ENCODE measurements around the gene AKT2.

DNA sequence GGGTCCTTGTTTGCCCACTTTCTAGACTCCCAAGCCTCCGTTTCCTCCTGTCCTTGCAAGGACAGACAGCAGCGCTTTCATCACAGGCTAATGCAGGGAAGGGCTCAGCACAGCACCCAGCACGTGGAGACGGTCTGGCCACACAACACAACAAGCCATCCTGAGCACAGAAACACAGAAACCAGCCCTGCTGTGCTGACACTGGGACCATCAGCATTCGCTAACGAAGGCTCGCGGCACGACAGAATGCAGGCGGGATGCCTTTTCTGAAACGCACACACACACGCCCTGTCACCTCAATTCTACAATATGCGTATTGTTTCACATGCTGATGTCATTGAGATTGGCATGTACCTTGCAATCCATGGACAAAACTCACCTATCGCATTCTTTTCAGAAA, 12.9 kb downstream of the AKT2 start:
- TF ChIP-seq, protein P1, sequence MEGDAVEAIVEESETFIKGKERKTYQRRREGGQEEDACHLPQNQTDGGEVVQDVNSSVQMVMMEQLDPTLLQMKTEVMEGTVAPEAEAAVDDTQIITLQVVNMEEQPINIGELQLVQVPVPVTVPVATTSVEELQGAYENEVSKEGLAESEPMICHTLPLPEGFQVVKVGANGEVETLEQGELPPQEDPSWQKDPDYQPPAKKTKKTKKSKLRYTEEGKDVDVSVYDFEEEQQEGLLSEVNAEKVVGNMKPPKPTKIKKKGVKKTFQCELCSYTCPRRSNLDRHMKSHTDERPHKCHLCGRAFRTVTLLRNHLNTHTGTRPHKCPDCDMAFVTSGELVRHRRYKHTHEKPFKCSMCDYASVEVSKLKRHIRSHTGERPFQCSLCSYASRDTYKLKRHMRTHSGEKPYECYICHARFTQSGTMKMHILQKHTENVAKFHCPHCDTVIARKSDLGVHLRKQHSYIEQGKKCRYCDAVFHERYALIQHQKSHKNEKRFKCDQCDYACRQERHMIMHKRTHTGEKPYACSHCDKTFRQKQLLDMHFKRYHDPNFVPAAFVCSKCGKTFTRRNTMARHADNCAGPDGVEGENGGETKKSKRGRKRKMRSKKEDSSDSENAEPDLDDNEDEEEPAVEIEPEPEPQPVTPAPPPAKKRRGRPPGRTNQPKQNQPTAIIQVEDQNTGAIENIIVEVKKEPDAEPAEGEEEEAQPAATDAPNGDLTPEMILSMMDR (conservative IDR thresholded peaks at IDR 0.05; ENCODE audit: low read depth, low read length), result no peak
- TF ChIP-seq EZH2phosphoT487 (IDR thresholded peaks at IDR 0.05; ENCODE audit: borderline replicate concordance, low read length), result no peak
